ENCODE measurements around the gene PRKCH.

- TF ChIP-seq POLR2AphosphoS5 (IDR thresholded peaks at IDR 0.05; ENCODE audit: low read depth, low read length) (no peak), CTCF (IDR thresholded peaks at IDR 0.05) (no peak), REST (IDR thresholded peaks at IDR 0.05; ENCODE audit: insufficient read depth in 1 of 2, low read depth in 2 of 2, low read length in 1 of 2) (no peak)
Measured at GRCh38 chr14:61518403-61518802, 197.0 kb downstream of the PRKCH start.

Data from Panc1 (cell line).